Left hindlimb (tissue), 1 donor: ENCODE measurements around the gene NEIL3.
"Not testable (repeated sequence)": the region's sequence is repeated elsewhere in the genome, so short reads cannot be mapped to it uniquely, and the experiment has no call there.

Experiments
- DNase-seq: peaks from one replicate; pipeline ENCODE4 v3.0.0-alpha.2; 2018

Gene NEIL3

GRCh38 chr4:177302371-177303100 lies 7.1 kb upstream of the NEIL3 start:
- no peak for DNase-seq

GRCh38 chr4:177304094-177304493 lies 5.6 kb upstream of the NEIL3 start:
- DNase-seq = no peak

DNA sequence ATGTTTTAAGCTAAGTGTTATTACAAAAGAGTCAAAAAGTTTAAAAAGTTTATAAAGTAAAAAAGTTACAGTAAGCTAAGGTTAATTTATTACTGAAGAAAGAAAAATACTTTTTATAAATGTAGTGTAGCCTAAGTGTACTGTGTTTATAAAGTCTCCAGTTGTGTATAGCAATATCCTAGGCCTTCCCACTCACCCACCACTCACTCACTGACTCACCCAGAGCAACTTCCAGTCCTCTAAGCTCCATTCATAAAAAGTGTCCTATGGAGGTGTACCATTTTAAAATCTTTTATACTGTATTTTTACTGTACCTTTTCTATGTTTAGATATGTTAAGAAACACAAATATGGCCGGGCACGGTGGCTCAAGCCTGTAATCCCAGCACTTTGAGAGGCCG lies 4.8 kb upstream of the NEIL3 start:
- not testable (repeated sequence) for DNase-seq

GRCh38 chr4:177308125-177308524 lies 1.5 kb upstream of the NEIL3 start:
- DNase-seq = no peak

DNA sequence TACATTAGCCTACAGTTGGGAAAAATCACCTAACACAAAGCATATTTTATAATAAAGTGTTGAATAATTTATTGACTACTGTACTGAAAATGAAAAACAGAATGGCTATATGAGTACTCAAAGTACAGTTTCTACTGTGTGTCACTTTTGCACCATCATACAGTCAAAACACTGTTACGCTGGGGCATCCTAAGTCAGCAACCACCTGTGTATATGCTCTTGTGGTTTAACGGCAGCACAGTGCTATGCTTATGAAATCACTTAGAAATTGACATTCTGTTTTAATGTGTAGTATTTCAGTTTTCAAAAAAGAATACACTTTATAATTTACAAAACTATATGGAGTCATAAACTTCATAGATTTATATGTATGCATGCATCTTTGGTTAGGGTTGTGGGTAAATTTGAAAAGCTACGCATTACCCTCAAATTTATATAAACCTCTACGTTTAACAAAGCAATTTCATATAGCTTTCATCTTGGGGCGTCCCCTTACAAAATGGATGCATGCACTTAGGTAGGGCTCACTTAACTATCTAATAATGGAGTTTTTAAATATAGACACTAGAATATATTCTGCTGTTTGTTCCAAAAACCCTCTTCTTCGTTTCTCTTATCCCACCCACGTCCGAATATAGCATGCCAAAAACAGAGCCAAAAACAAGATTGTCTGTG lies 690 bp upstream of the NEIL3 start:
- DNase-seq = no peak

- no peak for DNase-seq
Observed at GRCh38 chr4:177311589-177311988, 1.9 kb downstream of the NEIL3 start.

- DNase-seq = no peak
Observed at GRCh38 chr4:177313263-177313662, 3.6 kb downstream of the NEIL3 start.

- DNase-seq = no peak
Observed at GRCh38 chr4:177315767-177316464, 6.2 kb downstream of the NEIL3 start.

GRCh38 chr4:177320721-177321120 lies 11.0 kb downstream of the NEIL3 start:
- DNase-seq = no peak

DNA sequence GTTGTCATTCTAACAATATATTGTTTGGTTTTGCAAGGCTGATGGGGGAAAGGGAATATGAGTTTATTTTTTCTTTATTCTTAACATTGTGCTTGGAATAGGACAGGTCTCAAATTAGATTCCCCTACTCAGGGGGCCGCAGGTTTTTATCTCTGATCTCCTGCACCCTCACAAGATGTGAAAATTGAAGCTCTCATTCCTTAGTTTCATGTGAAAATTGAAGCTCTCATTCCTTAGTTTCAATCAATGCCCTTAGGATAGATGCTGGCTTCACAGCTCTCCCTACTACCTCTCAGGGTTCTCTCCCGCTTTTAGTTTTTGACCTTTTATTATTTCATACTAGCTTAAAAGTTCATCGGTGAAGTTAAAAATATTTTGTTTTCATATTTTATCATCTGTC lies 12.0 kb downstream of the NEIL3 start:
- no peak for DNase-seq

GRCh38 chr4:177322266-177322665 lies 12.6 kb downstream of the NEIL3 start:
- no peak for DNase-seq

DNA sequence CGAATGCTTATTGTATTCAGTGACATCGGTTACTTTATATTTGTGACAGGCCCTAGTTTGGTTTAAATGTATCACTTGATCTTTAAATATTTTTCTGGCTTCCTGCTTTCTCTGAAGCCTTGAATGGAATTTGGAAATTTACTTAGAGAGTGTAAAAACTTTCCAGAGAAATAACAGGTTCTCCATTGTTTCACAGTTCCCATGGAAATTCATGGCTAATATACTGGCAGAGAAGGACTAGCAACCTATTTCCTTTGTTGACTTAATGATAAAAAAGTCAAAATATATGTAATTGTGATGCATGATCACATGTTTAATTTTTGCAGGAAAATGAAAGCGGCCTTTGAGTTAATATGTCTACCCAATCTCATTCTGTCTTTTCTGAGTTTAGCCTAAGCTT lies 13.2 kb downstream of the NEIL3 start:
- no peak for DNase-seq

DNA sequence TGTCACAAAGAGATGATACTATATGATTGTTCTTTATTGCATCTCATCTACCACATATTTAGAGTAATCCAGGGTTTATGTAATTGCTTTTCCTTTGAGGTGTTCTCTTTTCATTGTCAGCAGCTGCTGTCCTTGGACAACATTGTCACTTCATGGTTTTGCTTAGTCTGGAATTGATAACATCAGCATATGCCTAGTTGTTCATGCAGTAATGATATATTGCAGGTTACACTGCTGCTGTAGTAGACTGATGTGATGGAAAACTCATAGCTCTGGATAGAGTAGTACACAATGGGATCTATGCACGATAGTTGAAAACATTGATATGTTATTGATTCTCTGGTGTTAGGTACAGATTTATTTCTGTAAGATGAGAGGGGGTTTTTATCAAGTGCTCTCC lies 13.7 kb downstream of the NEIL3 start:
- DNase-seq = no peak

- DNase-seq = no peak
Observed at GRCh38 chr4:177332119-177332518, 22.4 kb downstream of the NEIL3 start.

- no peak for DNase-seq
Observed at GRCh38 chr4:177339477-177340374, 30.1 kb downstream of the NEIL3 start.

- DNase-seq = no peak
Observed at GRCh38 chr4:177348348-177348747, 38.7 kb downstream of the NEIL3 start.

GRCh38 chr4:177349191-177349590 lies 39.5 kb downstream of the NEIL3 start:
- DNase-seq = no peak

GRCh38 chr4:177351622-177352244 lies 42.1 kb downstream of the NEIL3 start:
- no peak for DNase-seq

- no peak for DNase-seq
Observed at GRCh38 chr4:177356206-177356605, 46.5 kb downstream of the NEIL3 start.

DNA sequence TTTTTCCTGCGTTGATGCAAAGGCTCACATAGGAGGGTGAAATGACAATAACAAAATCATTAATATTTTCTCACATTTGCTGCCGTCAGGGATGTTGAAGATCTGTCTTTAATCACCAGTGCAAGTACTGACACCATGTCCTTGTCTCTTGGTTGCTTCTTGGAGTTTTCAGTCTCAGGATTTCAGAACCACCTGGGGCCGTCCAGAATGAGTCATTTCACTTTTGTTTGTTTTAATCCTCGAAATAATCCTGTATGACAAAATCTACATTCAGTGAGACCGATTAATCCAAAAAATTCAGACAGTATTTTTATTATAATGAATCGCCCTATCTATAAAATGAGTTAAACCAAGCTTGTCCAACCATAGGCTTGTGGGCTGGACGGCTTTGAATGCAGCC lies 47.2 kb downstream of the NEIL3 start:
- no peak for DNase-seq

DNA sequence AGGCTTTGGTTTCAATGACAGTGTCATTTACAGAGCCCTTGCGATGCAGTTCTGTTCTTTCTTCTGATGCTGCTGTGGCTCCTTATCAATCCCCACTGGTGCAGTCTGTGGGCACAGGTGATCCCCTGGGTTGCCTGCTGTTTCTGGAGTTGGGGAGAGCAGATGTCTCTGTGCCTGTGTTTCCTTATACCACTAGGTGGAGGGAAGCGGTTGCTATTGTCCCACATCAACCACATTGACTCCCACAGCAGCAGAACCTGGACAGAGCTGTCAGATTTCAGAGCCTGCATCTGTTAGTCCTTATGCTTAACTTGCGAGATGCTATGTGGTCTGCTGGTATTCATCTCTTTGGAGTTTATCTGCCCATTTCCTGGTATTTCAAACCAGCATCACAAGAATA lies 57.7 kb downstream of the NEIL3 start:
- DNase-seq = no peak

DNA sequence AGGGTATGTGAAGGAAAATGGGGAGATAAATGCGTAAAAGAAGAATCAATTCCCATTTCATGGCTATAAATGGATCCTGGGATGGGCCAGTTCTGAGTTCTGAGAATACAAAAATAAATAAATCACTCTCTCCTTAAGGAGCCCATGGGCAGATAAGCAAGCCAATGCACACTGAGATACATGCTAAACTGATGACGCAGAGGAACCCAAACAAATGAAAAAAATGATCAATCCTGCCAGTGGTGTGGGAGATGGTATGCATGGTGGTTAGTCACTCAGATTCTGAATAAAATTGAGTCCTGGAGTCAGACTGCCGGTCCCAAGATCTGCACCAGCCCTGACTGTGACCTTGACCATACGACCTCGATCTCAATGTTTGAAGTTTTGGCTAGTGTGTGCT lies 59.7 kb downstream of the NEIL3 start:
- DNase-seq = no peak

DNA sequence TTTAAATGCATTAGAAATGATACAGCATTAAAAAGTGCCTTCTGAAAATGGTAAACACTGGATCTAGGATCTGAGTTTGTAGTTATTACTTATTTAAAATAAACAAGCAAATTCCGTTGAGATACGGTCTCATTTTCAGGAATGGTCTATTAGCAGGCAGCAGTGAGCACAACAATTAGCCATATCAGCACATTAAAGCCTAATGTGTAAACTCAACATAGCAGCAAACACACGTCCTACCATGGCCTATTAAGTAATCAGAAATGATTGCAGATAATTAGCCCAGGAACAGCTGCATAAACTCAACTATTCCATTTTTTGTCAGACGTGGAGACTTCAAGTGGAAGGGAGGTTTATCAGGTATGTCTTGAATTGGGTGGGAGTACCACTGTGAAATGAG lies 61.8 kb downstream of the NEIL3 start:
- no peak for DNase-seq
